GM21717 (cell line): Measurements from ENCODE around the gene PAX3.

Experiments used
- ATAC-seq: cut with Tn5 transposase; IDR thresholded peaks from one replicate; pipeline ENCODE4 v1.9.1; 2021; ENCODE audit warnings: mild to moderate bottlenecking, moderate library complexity; ENCODE audit not compliant: unreplicated experiment

PAX3 gene

DNA sequence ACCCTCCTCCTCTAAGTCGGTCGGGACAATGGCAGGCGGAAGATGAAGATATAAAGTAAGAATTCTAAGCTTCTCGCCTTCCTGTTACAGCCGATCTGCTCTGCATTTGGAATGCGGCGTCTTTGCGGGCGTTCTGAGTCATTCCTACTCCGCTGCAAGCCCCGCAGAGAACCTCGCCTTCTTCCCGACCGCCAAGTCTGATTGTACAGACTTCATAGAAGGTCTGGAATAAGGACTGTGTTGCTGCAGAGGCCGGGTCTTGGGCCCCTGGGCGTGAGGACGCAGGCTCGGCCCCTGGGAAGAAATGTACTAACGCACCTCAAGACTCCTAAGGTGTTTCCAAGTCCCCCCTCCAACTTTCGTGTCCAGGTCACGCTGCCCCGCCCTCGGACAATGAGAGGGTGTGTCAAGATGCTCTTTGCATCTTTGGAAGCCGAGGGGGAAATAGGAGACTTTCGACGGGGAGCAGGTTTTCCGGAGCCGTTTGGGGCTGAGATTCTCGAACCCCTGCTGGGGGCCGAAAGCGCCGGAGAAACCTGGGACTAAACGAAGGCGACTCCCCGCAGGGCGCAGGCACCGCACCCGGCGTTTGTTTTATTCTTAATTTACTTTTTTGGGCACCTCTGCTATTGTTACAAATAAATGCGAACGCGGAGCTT lies 12.7 kb upstream of the PAX3 start:
- no peak for ATAC-seq

DNA sequence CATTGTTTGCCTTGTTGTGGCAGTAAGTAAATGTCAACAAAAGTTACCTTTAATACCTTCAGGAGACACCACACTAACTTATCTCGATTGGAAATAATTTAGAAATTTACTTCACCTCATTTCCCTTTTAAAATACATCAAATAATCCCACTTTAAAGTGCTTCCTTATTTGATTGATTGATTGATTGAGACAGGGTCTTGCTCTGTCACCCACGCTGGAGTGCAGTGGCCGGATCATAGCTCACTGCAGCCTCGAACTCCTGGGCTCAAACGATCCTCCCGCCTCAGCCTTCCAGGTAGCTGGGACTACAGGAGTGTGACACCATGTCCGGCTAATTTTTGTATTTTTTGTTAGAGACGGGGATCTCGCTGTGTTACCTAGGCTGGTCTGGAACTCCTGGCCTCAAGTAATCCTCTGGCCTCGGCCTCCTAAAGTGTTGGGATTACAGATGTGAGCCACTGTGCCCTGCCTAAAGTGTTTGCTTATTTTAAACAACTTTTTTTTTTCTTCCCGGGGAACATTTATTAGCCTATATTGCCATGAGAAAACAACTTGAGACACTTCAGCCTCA lies 12.0 kb upstream of the PAX3 start:
- no peak for ATAC-seq

DNA sequence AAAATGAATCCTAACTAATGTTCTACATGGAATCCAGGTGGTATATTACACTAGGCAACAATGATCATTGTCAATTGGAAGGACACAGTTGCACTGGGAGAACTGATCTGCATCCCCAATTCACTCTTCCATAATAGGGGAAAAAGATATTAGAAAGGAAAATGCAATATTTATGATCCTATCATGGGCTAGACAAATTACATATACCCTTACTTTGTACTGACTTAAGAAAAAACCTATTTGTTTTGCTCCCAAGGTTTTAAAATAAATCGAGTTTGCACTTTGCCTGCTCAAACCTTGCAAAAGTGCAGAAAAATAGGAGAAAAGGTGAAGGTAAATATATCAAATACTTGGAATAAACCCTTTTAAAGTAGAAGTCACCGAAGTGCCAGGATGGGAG lies 11.0 kb upstream of the PAX3 start:
- ATAC-seq = no peak

DNA sequence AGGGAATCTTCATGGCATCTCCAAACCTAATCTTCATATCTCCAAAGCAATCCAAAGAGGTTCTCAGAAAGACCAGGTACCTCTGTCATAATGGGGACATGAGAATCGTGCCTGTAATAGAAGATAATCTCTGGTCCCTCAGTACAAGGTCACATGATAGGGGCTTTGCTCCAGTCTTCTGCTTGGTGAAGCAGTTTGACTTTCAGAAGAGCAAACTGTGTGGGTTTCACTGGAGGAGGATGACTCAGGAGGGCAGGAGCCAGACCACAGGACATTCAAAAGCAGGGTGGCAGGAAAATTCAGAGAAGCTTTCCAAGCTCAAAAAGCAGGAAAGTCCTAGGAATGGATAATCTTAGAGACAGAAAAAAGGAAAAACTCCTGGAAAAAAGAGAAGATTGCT lies 10.6 kb upstream of the PAX3 start:
- ATAC-seq = no peak

DNA sequence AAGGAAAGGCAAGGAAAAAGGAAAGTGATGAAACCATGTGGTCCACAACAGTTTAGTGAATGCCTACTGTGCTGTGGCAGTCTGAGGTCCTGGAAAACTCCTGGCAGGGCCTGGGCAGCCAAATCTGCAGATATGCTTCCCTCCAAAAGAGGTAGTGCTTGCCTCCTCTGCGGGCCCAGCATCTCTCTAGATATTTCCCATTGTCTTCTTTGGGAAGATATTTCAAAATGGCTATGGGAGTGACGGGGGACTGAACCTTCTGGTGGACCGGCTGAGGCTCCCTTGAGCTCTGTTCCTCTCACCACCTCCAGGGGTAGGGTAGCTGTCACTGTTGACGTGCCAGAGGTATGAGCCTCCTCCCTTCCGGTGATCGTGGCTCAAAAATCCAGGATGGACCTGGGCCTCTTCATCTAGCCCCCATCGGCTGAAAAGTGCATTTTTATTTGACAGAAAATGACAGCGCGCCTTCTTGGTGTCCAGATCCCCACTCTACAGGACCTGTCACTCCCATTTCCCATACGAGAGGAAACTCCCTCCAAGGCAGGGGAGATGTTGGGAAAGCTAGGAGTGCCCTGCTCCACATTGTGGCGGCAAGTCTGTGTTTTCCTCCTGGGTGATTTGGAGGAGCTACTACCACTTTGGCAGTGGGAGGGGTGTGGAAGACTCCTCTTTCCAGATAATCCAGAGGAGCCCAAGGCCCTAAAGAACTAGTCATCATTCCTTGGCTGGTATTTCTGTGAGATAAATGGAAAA lies 9.4 kb upstream of the PAX3 start:
- no peak for ATAC-seq

DNA sequence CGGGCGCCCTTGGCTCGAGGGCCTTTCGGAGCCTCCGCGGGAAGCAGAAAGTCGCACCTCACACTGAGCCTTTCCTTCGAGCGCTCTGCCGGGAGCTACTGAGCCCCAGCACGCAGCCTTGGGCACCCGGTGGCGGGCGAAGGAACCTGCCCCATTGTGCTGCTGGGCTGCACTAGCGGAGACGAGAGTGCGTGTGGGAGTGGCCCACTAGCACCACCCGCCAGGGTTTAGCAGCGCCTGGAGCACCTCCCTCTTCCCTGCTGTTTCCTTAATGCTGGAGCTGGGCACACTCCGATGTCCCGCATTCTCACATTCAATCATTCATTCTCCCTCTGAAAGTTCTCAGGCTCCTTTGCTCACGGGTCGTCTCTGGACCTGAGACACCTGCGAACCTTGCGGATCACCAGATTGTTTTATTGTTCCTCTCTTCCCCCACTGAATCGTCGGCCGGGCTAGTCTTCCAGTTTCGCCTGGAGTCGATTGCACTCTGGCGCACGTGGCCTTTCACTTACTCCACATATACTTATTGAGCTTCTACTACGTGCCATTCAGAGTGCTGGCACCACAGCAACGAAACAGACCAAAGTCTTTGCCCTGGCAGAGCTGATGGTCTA lies 8.5 kb upstream of the PAX3 start:
- ATAC-seq = no peak

DNA sequence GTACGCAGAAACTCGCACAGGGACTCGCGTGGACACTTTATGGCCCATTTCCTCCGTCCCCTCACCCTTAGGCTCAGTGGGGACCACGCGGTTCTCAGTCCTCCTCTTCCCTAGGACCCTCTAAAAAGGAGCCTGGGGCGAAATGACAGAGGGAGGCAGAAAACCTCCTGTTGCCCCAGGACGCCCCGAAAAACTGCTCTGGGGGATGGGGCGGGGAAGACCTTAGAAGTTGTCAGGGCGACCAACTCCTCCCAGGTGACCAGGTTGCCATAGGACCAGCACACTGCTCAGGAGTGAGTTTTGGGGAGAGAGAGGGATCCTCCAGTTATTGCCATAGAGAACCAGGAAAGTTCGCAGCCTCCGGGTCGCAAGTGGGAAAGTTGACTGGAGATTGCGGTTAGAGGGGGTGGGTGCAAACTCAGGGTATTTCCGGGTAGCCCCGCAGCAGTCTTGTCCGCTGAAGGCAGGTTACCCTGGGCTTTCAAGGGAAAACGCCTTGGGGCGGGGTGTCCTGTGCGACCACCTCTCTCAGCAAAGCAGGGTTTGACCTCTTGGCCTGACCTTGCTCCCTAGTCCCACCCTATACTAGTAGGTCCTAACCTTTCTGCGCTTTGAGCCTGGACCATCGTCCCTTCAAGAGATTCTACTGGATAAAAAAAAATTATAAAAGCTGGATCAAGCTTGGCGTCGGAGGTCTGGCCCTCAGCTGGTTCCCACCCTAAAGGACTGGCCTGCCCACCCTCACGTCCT lies 7.8 kb upstream of the PAX3 start:
- ATAC-seq = no peak

DNA sequence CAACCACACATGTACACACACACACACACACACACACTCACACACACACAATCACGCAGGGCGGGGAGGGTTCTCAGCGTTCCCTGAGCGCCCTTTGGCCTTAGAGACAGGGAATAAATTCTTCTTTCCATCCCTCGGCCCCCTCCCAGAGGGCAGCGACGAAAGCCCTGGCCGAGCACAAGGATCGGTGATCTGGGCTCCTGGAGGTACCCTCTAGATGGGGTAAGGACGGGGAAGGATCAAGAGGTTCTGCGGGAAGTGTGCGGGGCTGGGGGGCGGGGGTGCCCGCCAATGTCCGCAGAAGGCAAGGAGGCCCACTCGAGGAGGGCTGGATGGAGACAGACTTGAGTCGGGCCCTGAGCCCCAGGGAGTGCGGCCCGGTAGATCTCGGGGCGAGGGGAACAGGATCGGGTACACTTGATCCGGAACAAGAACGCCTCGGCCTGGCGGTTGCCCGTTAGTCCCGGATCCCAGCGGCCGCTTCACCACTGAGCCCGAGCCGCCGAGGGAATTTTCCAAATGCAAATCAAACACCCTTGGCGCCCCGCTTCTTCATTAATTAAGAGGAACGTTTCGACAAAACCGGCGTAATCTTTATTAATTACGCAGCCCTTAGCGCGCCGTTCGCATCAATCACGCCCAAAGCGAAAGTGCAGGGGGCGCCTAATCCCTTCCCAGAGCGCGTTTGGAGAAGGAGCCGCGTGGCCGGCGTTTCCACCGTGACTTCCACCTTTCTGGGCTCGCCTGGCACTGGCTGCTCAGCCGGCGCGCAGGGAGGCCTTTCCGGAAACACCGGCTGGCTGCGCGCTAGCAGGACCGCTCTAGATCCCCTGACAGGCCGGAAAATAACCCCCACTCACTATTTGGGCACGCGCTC lies 7.0 kb upstream of the PAX3 start:
- peak; percentile 36 for ATAC-seq

DNA sequence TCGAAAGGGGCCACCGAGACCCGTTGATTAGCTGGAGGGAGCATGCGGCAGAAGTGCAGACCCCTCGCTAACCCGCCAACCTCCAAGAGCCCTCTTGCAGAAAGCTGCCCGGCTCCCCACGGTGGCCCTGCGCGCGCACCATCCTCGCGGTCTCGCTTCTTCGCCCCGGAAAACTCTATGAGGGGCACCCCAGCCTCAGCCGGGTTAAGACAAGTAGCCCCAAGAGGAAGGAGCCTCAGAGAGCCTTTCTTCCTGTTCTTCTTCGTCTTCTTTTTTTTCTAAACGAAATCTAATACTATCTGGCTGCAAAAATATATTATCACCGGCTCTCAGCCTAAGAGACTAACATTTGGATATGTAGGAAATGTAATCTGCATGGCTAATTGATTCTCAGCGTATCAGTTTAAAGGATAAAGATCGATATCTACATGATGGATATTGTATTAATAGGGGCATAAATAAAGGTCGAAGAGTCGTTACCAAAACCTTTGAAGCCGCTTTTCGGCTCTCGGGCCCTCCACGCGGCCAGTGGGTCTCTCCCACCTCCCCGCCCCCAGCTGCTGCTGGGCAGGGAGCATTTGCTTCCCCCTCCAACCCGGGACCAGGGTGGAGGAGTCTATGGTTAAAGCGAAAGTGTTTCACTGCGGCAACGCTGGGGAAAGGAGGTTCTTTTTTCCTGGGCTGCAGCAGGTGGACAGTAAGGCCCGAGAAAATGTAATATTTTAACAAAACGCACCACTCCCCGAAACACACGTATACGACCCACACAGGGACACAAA lies 6.1 kb upstream of the PAX3 start:
- ATAC-seq = peak; percentile 35

DNA sequence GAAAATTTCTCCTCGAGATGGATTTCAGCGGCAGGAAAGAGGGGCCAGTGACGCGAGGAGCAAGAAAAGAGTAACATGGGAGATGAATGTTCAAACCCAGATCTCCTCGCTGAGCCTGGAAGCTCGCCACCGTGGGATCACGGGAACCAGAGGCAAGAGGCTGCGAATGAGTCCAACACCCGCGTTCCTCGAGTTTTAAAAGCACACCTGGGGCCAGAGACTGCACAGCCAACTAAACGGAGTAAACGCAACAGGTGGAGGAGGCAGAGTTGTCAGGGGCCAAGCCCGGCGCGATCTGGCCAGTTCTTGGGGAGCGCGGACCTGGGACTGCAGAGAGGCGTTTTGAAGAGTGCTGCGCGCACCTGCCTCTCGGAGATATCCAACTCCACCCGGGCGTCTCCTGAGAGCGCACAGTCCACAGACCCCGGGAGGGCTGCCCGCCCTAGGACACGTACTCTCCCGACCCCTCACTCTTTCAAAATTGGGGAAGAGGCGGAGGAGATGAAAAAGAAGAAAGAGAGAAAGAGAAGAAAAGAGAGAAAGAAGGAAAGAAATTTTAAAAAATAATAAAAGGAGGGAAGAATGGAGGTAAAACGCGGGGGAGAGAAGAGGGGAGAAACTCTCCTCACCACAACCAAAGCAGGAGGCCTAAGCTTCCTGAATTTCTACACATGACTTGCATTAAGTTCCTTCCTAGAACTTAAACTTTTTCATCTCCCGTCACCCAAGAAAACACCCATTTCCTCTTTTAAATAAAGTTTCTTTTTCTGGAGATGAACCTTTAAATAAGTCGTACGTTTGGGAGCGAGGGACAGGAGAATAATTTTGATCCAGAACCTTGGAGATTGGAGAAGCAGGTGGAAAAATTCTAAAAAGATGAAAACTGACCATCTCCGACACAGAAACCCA lies 5.3 kb upstream of the PAX3 start:
- ATAC-seq = no peak

DNA sequence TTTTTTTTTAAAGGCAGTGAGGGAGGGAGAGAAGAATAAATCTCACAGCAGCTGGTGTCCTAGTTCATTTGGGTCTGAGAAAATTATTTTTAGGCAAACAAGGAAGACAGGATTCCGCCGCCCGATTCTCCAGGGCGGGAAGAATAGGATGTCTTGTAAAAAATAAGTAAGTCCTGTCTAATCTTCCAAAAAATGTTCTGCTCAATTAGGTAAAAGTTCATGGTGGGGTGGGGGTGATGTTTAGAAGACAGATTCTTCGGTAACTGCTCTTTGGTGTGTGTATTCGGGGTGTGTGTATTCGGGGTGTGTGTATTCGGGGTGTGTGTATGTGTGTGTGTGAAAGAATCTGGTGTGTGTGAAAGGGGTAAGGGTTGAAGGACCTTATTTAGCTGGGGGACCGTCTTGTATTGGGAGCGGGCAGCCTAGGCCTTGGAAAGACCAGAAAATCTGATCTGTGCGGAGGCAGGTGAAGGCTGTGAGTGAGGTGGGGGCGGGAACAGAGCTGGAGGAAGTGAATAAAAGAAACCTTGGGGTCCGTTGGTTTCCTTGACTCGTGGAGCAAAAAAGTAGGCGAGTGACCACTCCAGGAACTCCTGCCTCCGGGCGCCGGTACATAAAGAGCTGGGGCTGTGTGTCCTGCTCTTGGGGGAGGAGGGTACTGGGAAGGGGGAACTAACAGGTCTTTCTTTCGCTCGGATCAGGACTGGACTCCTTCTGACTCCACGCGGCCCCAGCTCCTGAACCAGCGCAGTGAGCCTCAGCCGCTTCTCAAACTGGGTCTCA lies 4.4 kb upstream of the PAX3 start:
- ATAC-seq = no peak

DNA sequence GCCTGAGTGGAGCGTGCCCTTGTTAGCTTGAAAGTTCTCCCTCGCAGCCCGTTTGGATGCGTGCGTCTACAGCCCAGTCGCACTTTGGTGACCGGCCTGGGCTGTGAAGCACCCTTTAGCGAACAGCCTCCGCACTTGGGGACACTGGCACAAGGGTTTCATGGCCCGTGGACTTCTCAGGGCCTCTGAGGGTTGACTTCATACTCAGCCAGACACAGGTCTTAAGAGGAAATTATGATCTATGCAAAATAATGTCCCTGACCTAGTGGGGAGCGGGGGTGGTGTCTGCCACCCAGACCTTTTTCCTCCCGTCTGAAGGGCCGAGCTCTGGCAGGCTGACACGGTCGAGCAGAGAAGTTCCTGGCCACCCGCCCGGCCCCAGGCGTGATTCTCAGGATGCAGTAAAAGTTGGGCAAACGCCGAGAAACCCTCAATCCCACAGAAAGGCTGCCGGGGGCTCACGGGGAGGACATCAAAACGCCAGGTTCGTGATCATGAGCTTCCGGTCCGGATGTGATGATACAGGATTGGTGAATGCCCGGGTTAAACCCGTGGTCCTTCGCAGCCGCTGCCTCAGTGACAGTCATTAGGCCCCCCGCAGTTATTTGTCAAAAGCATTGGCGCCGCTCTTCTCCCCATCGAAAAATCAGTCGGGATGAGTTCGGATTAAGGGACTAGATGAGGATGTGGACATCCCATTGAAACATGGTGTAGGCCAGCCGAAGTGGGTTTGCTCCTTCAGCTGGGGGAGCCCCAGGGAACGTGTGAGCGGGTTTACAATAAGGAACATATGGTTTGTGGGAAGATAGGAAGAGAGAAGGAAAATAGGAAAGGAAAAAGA lies 3.6 kb upstream of the PAX3 start:
- no peak for ATAC-seq

DNA sequence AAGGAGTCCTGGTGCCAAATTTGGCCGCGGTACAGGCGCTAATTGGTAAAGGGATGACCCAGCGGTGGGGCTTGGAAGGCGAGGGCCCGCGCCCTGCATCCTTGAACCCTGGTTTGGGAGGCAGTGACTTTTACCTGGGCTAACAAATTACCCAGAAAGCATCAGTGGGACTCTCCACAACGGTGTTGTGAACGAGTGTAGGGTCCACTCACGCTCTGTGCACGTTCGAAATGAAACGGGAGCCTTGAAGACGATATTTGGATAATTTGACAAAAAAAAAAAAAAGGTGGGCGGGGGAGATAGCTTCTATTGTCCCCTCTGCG lies 3.0 kb upstream of the PAX3 start:
- no peak for ATAC-seq

DNA sequence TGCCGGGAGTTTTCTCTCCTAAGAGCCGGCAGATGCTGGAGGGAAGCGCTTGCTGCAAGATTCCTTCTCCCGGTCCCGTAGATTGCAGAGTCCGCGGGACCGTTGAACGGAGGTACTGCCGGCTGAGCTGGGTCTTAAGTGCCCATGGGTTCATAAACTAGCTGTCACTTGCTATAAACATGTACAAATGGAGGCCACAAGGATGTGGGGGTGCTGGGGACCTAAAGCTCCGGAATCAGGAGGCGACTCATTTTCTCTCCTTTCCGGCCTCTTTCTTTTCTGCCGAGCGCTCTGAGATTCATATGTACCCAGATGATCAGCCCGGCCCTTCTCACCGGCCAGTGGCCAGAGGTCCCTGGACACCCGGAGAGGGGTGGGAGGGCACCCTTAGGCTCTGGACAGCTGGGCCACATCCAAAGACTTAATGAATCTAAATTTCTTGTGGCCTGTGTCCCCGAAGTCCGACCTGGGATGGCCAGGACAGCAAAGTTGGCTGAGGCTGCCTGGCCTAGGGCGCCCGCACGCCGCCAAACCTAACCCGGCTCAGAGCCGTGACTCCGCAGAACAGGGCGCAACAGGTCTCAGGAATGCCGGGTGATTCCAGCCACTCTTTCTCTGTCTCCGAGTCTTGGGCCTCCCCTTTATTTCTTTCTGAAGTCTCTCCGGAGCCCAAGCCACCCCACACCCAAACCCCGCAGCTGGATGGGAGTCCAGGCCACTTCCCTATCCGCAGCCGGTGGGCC lies 2.4 kb upstream of the PAX3 start:
- no peak for ATAC-seq

DNA sequence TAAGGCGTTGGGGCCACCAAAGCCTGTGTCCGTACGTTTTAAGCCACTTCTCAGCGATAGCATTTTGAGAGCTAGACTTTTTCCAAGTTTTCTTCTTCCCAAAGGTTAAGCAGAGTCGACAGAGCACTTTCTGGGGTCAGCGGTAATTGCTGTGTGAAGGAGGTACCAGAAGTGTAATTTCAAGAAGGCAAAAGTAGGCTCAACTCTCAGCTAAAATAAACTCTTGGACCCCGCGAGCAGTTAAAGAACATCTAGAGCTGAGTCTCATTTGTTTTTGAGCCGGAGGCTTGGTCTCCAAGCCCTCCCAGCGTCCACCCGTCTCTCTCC lies 1.9 kb upstream of the PAX3 start:
- no peak for ATAC-seq

DNA sequence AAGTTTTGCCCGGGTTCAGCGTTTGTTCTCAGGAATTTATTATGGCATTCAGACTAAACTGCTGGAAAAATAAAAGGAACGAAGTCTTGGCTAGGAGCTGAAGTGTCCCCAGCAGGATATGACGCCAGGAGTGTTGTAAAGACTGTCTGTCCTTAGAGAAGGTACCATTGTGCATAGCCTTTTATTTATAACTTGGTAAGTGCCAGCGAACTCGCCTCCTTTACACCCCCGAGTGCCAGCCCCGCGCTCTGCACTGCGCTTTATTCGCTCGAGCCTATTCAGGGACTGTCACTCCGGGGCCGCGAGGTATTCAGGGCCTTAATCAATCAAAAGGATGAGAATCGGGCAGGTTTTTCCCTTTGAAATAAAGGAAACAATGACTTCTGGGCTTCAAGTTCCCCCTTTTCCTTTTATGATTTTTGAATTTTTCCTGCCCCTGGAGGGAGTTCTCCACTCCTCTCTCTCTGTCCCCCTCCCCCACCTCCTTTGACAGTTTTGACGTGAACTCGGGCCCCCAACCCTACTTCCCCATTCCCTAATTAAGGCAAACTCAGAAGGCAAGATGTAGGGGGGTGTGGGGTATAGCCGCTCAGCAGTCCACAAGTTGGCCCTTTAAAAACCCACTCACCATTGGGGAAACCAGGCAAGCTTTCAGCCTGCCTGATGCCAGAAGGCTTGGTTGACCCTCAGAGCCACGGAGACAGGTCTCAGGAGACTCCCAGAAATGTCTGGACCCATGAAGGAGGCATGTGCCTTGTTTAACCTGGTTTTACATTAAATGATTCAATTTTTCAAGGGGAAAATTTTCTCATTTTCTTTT lies 1.3 kb upstream of the PAX3 start:
- ATAC-seq = no peak
